Measurements from ENCODE around the gene TTYH2. TPM values are rescaled to one million over a fixed set of nuclear protein-coding genes. Genes with fewer than 3 reads are reported as not detected.
"Not testable (repeated sequence)": the region's sequence is repeated elsewhere in the genome, so short reads cannot be mapped to it uniquely, and the experiment has no call there.

Gene TTYH2
- polyA plus RNA-seq, 1 experiment, result 3.1 TPM

DNA sequence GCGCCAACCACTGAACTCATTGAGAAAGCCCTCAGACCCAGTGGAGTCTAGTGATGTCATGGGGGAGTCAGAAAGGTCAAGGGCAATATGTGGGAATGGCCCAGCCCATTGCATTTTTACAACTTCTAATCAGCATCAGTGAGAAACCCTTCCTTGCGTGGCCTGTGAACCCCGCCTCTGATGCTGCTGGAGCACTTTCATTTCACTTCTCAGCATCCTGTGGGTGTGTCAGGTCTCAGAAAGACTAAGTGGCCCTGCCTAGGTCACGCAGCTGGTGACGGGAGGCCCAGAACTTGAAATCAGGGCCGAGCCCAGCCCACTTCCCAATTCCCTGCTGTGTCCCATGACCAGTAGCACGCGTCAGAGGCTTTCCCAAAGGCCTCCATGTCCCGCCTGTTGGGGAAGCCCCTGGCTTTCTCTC is 66.7 kb downstream of the TTYH2 start:
- Histone ChIP-seq H3K4me3 (ENCODE audit: low read depth, low read length) (no peak overlapping the region), H3K27ac (ENCODE audit: low read depth, low read length) (no peak overlapping the region), H3K9me3 (ENCODE audit: control insufficient read depth, insufficient read depth, low read length) (peaks cover 5% of the 10 kb centered on the region; the same call in 1 of the 2 replicates), H3K27me3 (ENCODE audit: control insufficient read depth, insufficient read depth, low read length) (peaks cover 11% of the 10 kb centered on the region)
- no peak for DNase-seq (ENCODE audit: low read depth, low spot score)
- no peak for TF ChIP-seq CTCF (IDR thresholded peaks at IDR 0.05; ENCODE audit: low read depth, low read length)
- CTCF ChIA-PET, result no interaction called here
- POLR2A ChIA-PET, result no interaction called here

DNA sequence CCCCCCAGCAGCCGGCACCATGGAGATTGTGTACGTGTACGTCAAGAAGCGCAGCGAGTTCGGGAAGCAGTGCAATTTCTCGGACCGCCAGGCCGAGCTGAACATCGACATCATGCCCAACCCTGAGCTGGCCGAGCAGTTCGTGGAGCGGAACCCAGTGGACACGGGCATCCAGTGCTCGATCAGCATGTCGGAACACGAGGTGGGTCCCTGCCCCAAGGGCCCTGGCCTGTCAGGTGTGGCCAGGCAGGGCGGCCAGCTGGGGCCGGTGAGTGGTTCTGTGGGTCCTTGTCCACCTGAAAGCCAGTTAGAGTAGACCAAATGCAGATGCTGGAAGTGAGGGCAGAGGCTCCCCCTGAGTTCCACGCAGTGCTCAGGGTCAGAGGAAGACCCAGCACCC is 68.4 kb downstream of the TTYH2 start:
- Histone ChIP-seq H3K4me3 (ENCODE audit: low read depth, low read length) (no peak overlapping the region), H3K27ac (ENCODE audit: low read depth, low read length) (no peak overlapping the region), H3K9me3 (ENCODE audit: control insufficient read depth, insufficient read depth, low read length) (peaks cover 5% of the 10 kb centered on the region; the same call in 1 of the 2 replicates), H3K27me3 (ENCODE audit: control insufficient read depth, insufficient read depth, low read length) (peaks cover 3% of the 10 kb centered on the region)
- ChIA-PET CTCF (no interaction called here), POLR2A (no interaction called here)
- TF ChIP-seq CTCF (IDR thresholded peaks at IDR 0.05; ENCODE audit: low read depth, low read length), result no peak
- DNase-seq (ENCODE audit: low read depth, low spot score), result no peak

DNA sequence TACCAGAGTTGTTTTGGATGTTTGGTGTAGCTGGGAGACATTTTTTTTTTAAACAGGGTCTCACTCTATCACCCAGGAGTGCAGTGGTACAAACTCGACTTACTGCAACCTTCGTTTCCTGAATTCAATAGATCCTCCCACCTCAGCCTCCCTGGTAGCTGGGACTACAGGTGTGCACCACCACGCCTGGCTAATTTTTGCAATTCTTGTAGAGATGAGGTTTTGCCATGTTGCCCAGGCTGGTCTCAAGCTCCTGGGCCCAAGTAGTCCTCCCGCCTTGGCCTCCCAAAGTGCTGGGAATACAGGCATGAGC is 68.9 kb downstream of the TTYH2 start:
- H3K9me3 ChIP-seq (ENCODE audit: control insufficient read depth, insufficient read depth, low read length); H3K4me3 ChIP-seq (ENCODE audit: low read depth, low read length); DNase-seq (ENCODE audit: low read depth, low spot score); CTCF ChIA-PET; POLR2A ChIA-PET; H3K27me3 ChIP-seq (ENCODE audit: control insufficient read depth, insufficient read depth, low read length); H3K27ac ChIP-seq (ENCODE audit: low read depth, low read length): not testable (repeated sequence)

DNA sequence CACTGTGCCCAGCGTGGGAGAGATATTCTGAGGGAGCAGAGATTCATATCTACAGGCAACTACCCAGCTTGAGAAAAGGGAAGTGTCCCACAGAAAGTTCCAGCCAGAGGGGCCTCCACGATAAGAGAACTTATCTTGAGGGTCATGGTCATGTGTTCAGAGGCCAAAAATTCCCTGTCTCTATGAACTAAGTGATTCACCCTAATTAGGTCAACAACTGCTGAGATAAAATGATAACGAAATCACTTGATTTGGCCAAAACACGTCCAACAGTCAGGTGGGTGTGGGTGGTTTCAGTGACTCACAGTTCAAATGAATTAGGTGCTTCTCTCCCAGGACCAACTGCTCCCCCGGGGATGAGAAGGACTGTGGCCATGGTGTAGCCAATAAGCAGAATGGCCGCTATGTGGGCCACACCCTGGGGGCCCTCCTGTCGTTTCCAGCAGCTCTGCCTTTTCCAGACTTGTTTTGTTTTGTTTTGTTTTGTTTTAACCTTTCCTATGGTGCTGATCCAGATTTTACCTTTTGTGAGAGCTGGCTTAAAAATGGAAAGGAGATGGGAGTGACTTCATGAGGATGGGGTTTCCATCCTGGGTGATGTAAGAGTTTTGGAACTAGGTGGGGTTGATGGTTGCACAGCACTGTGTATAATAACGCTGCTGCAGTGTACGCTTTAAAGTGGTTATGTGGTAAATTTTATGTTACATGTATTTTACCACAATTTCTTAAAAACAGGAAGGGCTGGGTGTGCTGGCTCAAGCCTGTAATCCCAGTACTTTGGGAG is 69.4 kb downstream of the TTYH2 start:
- ChIA-PET POLR2A (no interaction called here), CTCF (no interaction called here)
- Histone ChIP-seq H3K27me3 (ENCODE audit: control insufficient read depth, insufficient read depth, low read length) (no peaks in the 10 kb centered on the region), H3K9me3 (ENCODE audit: control insufficient read depth, insufficient read depth, low read length) (peaks cover 5% of the 10 kb centered on the region; the same call in 1 of the 2 replicates), H3K4me3 (ENCODE audit: low read depth, low read length) (no peak overlapping the region), H3K27ac (ENCODE audit: low read depth, low read length) (no peak overlapping the region)
- DNase-seq (ENCODE audit: low read depth, low spot score), result no peak
- no peak for TF ChIP-seq CTCF (IDR thresholded peaks at IDR 0.05; ENCODE audit: low read depth, low read length)

GRCh38 chr17:74283371-74283673 is 70.0 kb downstream of the TTYH2 start:
- TF ChIP-seq CTCF (IDR thresholded peaks at IDR 0.05; ENCODE audit: low read depth, low read length), result no peak
- Histone ChIP-seq H3K9me3 (ENCODE audit: control insufficient read depth, insufficient read depth, low read length) (peaks cover 5% of the 10 kb centered on the region; the same call in 1 of the 2 replicates), H3K4me3 (ENCODE audit: low read depth, low read length) (no peak overlapping the region), H3K27me3 (ENCODE audit: control insufficient read depth, insufficient read depth, low read length) (no peaks in the 10 kb centered on the region), H3K27ac (ENCODE audit: low read depth, low read length) (no peak overlapping the region)
- ChIA-PET CTCF (no interaction called here), POLR2A (no interaction called here)
- no peak for DNase-seq (ENCODE audit: low read depth, low spot score)

Data from AG04450 (cell line).